ENCODE measurements around the gene PALM.

DNA sequence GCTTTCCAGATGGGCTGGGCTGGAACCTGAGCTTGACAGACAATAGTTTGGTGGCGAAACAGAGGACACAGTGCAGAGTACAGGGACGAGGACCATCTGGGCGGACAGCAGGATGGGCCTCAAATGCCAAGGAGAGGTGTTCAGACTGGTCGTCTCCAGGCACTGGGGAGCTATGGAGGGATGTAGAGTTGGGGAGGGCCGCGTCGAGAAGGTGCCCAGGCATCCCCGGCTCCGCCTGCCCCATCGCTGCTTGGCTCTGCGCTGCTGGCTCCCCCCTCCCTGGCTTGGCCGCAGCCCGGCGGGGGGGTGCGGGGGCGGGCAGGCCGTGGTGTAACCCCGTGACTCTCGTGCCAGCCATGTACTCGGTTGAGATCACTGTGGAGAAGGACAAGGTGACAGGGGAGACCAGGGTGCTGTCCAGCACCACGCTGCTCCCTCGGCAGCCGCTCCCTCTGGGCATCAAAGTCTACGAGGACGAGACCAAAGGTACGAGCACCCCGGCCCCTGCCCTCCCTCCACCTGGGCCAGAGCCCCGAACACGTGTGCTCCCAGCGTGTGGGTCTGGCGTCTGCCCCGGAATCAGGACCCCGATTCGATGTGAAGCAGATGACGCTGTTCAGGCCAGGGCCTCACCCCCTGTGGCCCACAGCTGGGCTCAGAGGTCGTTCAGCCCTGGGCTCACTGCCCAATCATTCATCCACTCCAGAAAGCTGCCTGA lies 31.4 kb downstream of the PALM start:
- TF ChIP-seq POLR2A (IDR thresholded peaks at IDR 0.05) (no peak), EP300 (IDR thresholded peaks at IDR 0.05) (no peak)
- TF ChIP-seq, protein P1, sequence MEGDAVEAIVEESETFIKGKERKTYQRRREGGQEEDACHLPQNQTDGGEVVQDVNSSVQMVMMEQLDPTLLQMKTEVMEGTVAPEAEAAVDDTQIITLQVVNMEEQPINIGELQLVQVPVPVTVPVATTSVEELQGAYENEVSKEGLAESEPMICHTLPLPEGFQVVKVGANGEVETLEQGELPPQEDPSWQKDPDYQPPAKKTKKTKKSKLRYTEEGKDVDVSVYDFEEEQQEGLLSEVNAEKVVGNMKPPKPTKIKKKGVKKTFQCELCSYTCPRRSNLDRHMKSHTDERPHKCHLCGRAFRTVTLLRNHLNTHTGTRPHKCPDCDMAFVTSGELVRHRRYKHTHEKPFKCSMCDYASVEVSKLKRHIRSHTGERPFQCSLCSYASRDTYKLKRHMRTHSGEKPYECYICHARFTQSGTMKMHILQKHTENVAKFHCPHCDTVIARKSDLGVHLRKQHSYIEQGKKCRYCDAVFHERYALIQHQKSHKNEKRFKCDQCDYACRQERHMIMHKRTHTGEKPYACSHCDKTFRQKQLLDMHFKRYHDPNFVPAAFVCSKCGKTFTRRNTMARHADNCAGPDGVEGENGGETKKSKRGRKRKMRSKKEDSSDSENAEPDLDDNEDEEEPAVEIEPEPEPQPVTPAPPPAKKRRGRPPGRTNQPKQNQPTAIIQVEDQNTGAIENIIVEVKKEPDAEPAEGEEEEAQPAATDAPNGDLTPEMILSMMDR (IDR thresholded peaks at IDR 0.05) = no peak
